AG04449 (cell line): ENCODE data around the gene SMURF2.
A peak's percentile ranks its signal among the peaks of the same experiment; 100 is the strongest.

Experiments
- CTCF ChIA-PET: fragments of 350-600 bp; formaldehyde crosslinking; extraction: SDS; loops from one replicate; lab custom pipeline; 2021; ENCODE audit warnings: antibody characterized with exemption; lab: Yijun Ruan, JAX
- POLR2A ChIA-PET: fragments of 400-600, 350-600 bp; formaldehyde crosslinking; extraction: SDS; loops from one replicate; lab custom pipeline; 2020; ENCODE audit warnings: antibody characterized with exemption, inconsistent platforms; lab: Yijun Ruan, JAX
- DNase-seq: peaks from one replicate; pipeline ENCODE4 v3.0.0-alpha.2; 2010; ENCODE audit warnings: low read depth, low spot score
- H3K4me3 ChIP-seq: 2 replicates; pipeline ENCODE4 v1.5.1; 2011; ENCODE audit warnings: low read depth, mild to moderate bottlenecking, control low read depth, low read length
- TF ChIP-seq, protein P1 (sequence below): IDR thresholded peaks from one replicate; pipeline ENCODE4 v1.5.1; 2011; ENCODE audit warnings: mild to moderate bottlenecking, moderate library complexity, low read length, control low read depth, inconsistent platforms; ENCODE audit not compliant: insufficient read depth; ENCODE audit errors: missing control alignments

SMURF2 gene

DNA sequence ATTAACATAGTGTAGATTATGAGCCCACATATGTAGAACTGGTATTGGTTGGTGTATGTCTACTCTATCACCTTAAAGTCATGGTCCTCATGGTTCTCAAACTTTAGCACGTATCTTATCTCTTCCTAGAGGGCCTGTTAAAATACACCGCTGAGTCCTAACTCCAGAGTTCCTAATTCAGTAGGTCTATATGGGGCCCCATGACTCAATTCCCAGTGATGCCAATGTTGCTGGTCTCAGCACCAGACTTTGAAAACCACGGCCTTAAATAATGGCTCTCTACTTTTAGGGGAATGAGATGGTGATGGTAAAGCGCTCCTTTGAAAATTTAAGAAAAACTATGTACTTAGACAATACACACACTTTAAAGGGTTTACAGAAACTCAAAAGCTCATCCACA, 36.6 kb downstream of the SMURF2 start:
- ChIA-PET POLR2A (no interaction called here), CTCF (no interaction called here)
- DNase-seq, result no peak
- no peak overlapping the region for H3K4me3 ChIP-seq
- TF ChIP-seq, protein P1, sequence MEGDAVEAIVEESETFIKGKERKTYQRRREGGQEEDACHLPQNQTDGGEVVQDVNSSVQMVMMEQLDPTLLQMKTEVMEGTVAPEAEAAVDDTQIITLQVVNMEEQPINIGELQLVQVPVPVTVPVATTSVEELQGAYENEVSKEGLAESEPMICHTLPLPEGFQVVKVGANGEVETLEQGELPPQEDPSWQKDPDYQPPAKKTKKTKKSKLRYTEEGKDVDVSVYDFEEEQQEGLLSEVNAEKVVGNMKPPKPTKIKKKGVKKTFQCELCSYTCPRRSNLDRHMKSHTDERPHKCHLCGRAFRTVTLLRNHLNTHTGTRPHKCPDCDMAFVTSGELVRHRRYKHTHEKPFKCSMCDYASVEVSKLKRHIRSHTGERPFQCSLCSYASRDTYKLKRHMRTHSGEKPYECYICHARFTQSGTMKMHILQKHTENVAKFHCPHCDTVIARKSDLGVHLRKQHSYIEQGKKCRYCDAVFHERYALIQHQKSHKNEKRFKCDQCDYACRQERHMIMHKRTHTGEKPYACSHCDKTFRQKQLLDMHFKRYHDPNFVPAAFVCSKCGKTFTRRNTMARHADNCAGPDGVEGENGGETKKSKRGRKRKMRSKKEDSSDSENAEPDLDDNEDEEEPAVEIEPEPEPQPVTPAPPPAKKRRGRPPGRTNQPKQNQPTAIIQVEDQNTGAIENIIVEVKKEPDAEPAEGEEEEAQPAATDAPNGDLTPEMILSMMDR, result no peak

DNA sequence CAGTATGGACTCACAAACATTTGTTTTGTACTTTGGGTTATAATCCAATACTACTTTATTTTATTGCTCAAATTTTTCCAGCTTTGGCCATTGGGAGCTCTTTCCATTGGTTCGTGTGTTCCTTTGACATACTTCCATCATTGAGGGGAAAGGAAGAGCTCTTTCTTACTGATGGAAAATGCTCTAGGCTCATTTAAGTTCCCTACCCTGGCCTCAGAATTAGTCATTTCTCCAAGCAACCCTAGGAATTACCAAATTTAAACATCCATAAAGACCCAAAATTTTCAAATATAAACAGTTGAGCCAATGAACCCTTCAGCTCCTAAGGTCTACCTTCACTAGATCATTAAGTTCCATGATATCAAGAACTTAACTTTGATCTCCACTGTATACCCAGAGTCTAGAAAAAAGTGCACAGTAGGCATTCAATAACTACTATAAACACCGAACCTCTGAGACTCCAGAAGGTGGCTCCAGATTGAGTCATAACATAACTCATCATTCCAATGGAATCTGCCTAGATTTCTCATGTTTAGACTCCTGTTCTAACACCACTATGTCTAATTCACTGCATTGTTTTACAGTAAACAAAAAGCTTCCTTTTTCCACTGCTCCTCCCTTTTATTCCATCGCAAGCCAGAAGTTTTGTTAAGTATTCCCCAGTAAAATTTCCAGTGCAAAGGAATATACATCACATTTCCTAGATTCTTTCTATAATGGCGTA, 39.0 kb downstream of the SMURF2 start:
- no peak overlapping the region for H3K4me3 ChIP-seq
- ChIA-PET POLR2A (no interaction called here), CTCF (interaction anchor here (0.6 to 2.7 kb wide), 6 partner anchors 12 to 203 kb away, joined by 3 to 9 read pairs (median 3); no protein-coding TSS in a partner anchor)
- TF ChIP-seq, protein P1, result no peak
- DNase-seq, result peak; percentile 26

GRCh38 chr17:64621772-64622171, 40.3 kb downstream of the SMURF2 start:
- ChIA-PET CTCF (interaction anchor here (1.1 kb wide), 1 partner anchor 115 kb away, joined by 4 read pairs; no protein-coding TSS in a partner anchor), POLR2A (no interaction called here)
- TF ChIP-seq, protein P1, result no peak
- H3K4me3 ChIP-seq, result no peak overlapping the region
- no peak for DNase-seq

GRCh38 chr17:64618848-64619247, 43.3 kb downstream of the SMURF2 start:
- no peak overlapping the region for H3K4me3 ChIP-seq
- ChIA-PET POLR2A (no interaction called here), CTCF (interaction anchor here (1.1 kb wide), 1 partner anchor 12 kb away, joined by 3 read pairs; no protein-coding TSS in a partner anchor)
- TF ChIP-seq, protein P1, result no peak
- DNase-seq, result no peak

DNA sequence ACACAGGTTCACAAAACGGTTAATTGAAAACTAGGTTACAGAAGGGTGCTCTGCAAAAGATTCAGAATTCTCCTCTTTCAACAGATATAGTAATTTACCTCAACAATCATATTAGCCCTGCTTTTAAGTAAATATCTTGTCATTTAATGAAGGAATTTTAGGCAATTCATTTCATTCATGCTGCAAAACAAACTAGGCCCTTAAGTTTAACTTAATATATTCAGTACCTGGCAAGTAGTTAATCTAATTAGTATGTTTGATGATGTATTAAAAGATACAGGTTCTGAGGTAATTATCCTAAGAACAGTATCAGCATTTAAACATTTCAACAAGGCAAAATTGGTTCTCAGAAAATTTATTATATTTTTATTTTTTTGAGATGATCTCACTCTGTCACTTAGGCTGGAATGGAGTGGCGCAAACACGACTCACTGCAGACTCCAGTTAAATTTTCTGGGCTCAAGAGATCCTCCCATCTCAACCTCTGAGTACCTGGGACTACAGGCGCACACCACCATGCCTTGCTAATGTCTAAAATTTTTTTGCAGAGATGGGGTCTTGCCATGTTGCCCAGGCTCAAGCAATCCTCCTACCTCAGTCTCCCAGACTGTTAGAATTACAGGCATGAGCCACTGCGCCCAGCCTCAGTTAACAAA, 44.9 kb downstream of the SMURF2 start:
- TF ChIP-seq, protein P1, result no peak
- no peak for DNase-seq
- no peak overlapping the region for H3K4me3 ChIP-seq
- CTCF ChIA-PET, result no interaction called here
- POLR2A ChIA-PET, result no interaction called here

- H3K4me3 ChIP-seq, result no peak overlapping the region
- ChIA-PET CTCF (interaction anchor here (0.7 kb wide), 1 partner anchor 13 kb away, joined by 3 read pairs; no protein-coding TSS in a partner anchor), POLR2A (no interaction called here)
- TF ChIP-seq, protein P1, result no peak
- peak; percentile 49 for DNase-seq
Measured at GRCh38 chr17:64615028-64615677, 47.0 kb downstream of the SMURF2 start.
